ENCODE measurements around the gene PEX12.
A peak's percentile ranks its signal among the peaks of the same experiment; 100 is the strongest.
"Not testable (repeated sequence)": the region's sequence is repeated elsewhere in the genome, so short reads cannot be mapped to it uniquely, and the experiment has no call there.

Gene PEX12

DNA sequence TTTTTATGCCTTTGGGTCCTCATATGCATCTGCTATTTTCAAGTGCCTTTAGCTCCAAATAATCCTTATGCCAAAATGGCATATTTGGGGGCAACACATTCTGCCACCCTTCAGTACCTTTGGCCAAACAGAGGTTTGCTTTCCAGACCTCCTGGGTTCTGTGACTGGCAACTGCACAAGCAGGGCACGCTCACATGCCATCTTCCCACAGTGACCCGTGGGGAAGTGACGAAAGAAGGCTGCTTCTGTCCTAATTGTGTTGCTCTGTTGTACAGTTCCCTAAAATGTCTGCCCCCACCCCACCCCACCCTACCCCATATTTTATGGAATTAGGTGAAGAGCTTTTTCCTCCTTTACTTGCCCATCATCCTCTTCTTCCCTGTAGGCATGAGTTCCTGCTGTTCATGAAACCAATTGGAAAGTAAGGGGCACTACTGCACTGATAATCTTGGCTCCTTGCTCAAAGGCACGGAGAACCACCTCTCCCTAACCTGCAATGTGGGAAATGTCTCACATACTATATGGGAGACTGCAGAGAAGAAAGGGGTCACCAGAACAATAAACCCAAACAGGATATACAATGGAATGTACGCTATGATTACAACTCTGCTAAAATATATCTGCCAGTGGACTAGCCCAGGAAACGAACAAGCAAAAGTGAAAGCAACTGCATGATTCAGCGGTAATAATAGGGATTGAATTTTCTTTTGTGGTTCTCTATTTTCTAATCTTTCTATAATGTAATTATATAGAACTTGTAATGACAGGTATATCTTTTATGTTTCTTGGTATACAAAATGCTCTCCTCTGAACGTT is 37.6 kb downstream of the PEX12 start:
- TF ChIP-seq, protein P1, sequence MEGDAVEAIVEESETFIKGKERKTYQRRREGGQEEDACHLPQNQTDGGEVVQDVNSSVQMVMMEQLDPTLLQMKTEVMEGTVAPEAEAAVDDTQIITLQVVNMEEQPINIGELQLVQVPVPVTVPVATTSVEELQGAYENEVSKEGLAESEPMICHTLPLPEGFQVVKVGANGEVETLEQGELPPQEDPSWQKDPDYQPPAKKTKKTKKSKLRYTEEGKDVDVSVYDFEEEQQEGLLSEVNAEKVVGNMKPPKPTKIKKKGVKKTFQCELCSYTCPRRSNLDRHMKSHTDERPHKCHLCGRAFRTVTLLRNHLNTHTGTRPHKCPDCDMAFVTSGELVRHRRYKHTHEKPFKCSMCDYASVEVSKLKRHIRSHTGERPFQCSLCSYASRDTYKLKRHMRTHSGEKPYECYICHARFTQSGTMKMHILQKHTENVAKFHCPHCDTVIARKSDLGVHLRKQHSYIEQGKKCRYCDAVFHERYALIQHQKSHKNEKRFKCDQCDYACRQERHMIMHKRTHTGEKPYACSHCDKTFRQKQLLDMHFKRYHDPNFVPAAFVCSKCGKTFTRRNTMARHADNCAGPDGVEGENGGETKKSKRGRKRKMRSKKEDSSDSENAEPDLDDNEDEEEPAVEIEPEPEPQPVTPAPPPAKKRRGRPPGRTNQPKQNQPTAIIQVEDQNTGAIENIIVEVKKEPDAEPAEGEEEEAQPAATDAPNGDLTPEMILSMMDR (IDR thresholded peaks at IDR 0.05; ENCODE audit: low read depth, low read length, missing control alignments) = no peak
- DNase-seq (ENCODE audit: low read depth) = no peak
- peak overlapping the region; percentile 64 for H3K4me3 ChIP-seq (ENCODE audit: low read depth, low read length)

GRCh38 chr17:35539659-35540026 is 38.7 kb downstream of the PEX12 start:
- DNase-seq (ENCODE audit: low read depth) = no peak
- H3K4me3 ChIP-seq (ENCODE audit: low read depth, low read length) = peak overlapping the region; percentile 42
- TF ChIP-seq, protein P1 (IDR thresholded peaks at IDR 0.05; ENCODE audit: low read depth, low read length, missing control alignments) = no peak

- TF ChIP-seq, protein P1 (IDR thresholded peaks at IDR 0.05; ENCODE audit: low read depth, low read length, missing control alignments) = no peak
- no peak for DNase-seq (ENCODE audit: low read depth)
- peak within 1 kb of the TSS; percentile 58 for H3K4me3 ChIP-seq (ENCODE audit: low read depth, low read length)
Measured at GRCh38 chr17:35537601-35538141, 40.7 kb downstream of the PEX12 start, which contains the start of gene SLFN12L. Gene SLFN12L, minus strand, starts transcription at chr17:35537678. Its CDS starts 15,314 bp downstream, at chr17:35522364.

DNA sequence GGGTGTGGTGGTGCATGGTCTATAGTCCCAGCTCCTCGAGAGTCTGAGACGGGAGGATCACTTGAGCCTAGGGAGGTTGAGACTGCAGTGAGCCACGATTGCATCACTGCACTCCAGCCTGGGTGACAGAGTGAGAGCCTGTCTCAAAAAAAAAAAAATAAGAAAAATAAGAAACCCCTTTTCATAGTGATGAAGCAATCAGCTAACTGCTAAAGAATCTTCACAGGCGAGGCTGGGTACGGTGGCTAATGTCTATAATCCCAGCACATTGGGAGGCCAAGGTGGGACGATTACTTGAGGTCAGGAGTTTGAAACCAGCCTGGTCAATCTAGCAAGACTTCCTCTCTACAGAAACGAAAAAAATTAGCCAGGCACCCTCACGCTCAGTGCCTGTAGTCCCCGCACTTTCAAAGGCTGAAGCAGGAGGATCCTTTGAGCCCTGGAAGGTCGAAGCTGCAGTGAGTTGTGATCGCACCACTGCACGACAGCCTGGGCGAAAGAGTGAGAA is 41.7 kb downstream of the PEX12 start:
- H3K4me3 ChIP-seq (ENCODE audit: low read depth, low read length) = peak overlapping the region; percentile 58
- DNase-seq (ENCODE audit: low read depth) = no peak
- TF ChIP-seq, protein P1 (IDR thresholded peaks at IDR 0.05; ENCODE audit: low read depth, low read length, missing control alignments) = no peak

DNA sequence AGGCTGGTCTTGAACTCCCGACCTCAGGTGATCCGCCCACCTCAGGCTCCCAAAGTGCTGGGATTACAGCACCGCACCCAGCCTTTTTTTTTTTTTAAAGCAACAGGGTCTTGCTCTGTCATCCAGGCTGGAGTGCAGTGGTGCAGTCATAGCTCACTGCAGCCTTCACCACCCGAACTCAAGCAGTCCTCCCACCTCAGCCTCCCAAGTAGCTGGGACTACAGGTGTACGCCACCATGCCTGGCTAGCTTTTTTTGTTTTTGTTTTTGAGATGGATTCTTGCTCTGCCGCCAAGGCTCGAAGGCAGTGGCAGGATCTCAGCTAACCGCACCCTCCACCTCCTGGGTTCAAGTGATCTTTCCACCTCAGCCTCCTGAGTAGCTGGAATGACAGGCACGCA is 43.0 kb downstream of the PEX12 start:
- DNase-seq (ENCODE audit: low read depth) = not testable (repeated sequence)
- H3K4me3 ChIP-seq (ENCODE audit: low read depth, low read length) = peak overlapping the region; percentile 14; the same call in 1 of the 2 replicates

- TF ChIP-seq, protein P1 (IDR thresholded peaks at IDR 0.05; ENCODE audit: low read depth, low read length, missing control alignments) = no peak
- DNase-seq (ENCODE audit: low read depth) = no peak
- H3K4me3 ChIP-seq (ENCODE audit: low read depth, low read length) = no peak overlapping the region; the same call in 1 of the 2 replicates
Measured at GRCh38 chr17:35534576-35535093, 43.7 kb downstream of the PEX12 start.

DNA sequence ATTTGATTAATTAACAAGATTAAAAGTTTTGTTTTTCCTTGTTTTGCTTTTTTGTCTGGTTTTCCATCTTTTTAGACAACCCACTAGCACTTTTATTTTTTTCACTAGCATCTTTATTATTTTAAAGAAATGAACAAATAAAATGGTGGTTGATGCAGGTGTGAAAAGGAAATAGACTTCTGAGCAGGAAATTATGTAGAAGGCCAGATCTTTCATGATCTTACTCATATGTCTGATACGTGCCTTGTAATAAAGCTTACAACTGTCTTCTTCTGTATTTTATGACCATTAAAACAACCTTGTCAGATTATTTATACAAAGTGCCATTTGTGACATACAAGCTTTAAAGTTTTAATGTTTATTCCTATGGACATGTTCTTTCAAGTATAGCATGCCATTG is 47.2 kb downstream of the PEX12 start:
- TF ChIP-seq, protein P1 (IDR thresholded peaks at IDR 0.05; ENCODE audit: low read depth, low read length, missing control alignments) = no peak

More for the DNA sequence above, 47.2 kb downstream of the PEX12 start:
- DNase-seq (ENCODE audit: low read depth) = no peak
- H3K4me3 ChIP-seq (ENCODE audit: low read depth, low read length) = no peak overlapping the region
